Chondrocyte (in vitro differentiated cells): Measurements from ENCODE around the gene ASB16. TPM values are rescaled to one million over a fixed set of nuclear protein-coding genes. Genes with fewer than 3 reads are reported as not detected.

Experiments
- DNase-seq: peaks from one replicate; pipeline ENCODE4 v3.0.0; 2021; ENCODE audit warnings: mixed read lengths, low spot score
- H3K27ac Mint-ChIP-seq: one replicate; pipeline ENCODE4 v1.8.0; 2021; ENCODE audit warnings: mild to moderate bottlenecking, moderate library complexity, mixed read lengths; ENCODE audit not compliant: unreplicated experiment
- H3K27me3 Mint-ChIP-seq: 2 replicates; pipeline ENCODE4 v1.8.0; 2021; ENCODE audit warnings: low read depth, mixed read lengths
- H3K36me3 Mint-ChIP-seq: 2 replicates; pipeline ENCODE4 v1.8.0; 2021; ENCODE audit warnings: low read depth, mixed read lengths
- H3K4me1 Mint-ChIP-seq: 2 replicates; pipeline ENCODE4 v1.8.0; 2021; ENCODE audit warnings: low read depth, mild to moderate bottlenecking, mixed read lengths
- H3K4me3 Mint-ChIP-seq: one replicate; pipeline ENCODE4 v1.8.0; 2021; ENCODE audit warnings: mild to moderate bottlenecking, moderate library complexity, mixed read lengths; ENCODE audit not compliant: unreplicated experiment
- H3K9me3 Mint-ChIP-seq: 2 replicates; pipeline ENCODE4 v1.8.0; 2021; ENCODE audit warnings: low read depth, mixed read lengths
- total RNA-seq: library from RNA; stranded (reverse); gene quantifications from 3 replicates; pipeline ENCODE4 v1.2.1, GENCODE V29; 2021
- TF ChIP-seq, protein P1 (sequence below): fragments of 200-600 bp; sonication (generic); IDR thresholded peaks from 2 replicates; pipeline ENCODE4 v1.5.0; 2021; ENCODE audit warnings: antibody characterized with exemption, mild to moderate bottlenecking, moderate library complexity

ASB16 gene
- total RNA-seq, 1 donor from 2014 or later = not detected

DNA sequence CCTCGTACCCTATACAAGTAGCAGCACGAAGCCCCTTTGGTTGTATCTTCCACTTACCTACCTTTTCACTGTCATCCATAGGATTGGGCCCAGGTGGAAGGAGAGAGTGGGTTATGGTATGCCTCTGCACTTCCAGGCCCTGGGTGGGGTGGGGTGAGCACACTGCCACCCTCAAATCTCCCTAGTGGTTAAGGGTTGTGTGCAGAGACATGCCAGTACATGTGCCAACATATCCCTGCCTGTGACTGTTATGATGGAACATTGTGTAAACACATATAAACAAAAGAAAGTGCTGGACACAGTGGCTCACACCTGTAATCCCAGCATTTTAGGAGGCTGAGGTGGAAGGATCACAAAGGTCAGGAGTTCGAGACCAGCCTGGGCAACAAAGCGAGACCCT is 17.6 kb upstream of the ASB16 start:
- no peaks in the 10 kb centered on the region for H3K36me3 Mint-ChIP-seq
- H3K27ac Mint-ChIP-seq = no peak overlapping the region
- H3K4me1 Mint-ChIP-seq = no peaks in the 10 kb centered on the region
- no peaks in the 10 kb centered on the region for H3K9me3 Mint-ChIP-seq
- TF ChIP-seq, protein P1, sequence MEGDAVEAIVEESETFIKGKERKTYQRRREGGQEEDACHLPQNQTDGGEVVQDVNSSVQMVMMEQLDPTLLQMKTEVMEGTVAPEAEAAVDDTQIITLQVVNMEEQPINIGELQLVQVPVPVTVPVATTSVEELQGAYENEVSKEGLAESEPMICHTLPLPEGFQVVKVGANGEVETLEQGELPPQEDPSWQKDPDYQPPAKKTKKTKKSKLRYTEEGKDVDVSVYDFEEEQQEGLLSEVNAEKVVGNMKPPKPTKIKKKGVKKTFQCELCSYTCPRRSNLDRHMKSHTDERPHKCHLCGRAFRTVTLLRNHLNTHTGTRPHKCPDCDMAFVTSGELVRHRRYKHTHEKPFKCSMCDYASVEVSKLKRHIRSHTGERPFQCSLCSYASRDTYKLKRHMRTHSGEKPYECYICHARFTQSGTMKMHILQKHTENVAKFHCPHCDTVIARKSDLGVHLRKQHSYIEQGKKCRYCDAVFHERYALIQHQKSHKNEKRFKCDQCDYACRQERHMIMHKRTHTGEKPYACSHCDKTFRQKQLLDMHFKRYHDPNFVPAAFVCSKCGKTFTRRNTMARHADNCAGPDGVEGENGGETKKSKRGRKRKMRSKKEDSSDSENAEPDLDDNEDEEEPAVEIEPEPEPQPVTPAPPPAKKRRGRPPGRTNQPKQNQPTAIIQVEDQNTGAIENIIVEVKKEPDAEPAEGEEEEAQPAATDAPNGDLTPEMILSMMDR = no peak
- no peak overlapping the region for H3K4me3 Mint-ChIP-seq
- no peak for DNase-seq
- H3K27me3 Mint-ChIP-seq = no peaks in the 10 kb centered on the region

DNA sequence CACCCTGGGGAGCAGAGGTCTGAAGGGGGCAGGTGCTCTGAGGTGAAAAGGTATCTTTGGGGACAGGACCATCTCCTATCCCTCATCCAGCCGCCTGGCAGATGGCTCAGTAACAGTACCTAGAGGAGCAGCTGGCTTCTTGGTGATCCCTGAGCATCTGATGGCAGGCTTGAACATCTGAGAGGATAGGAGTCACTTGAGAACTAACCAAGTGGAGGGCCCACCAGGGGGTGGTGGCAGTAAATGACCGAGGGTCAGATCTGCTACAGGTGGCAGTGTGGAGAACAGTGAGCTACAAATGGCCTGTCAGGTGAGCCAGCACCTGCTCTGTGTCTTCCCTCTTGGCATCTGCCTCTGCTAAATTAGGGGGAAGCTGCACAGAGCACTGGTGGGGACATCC is 15.0 kb upstream of the ASB16 start:
- no peak for DNase-seq
- H3K27ac Mint-ChIP-seq = no peak overlapping the region
- TF ChIP-seq, protein P1 = no peak
- H3K4me1 Mint-ChIP-seq = no peaks in the 10 kb centered on the region
- H3K9me3 Mint-ChIP-seq = no peaks in the 10 kb centered on the region
- no peaks in the 10 kb centered on the region for H3K36me3 Mint-ChIP-seq
- no peaks in the 10 kb centered on the region for H3K27me3 Mint-ChIP-seq
- H3K4me3 Mint-ChIP-seq = no peak overlapping the region

DNA sequence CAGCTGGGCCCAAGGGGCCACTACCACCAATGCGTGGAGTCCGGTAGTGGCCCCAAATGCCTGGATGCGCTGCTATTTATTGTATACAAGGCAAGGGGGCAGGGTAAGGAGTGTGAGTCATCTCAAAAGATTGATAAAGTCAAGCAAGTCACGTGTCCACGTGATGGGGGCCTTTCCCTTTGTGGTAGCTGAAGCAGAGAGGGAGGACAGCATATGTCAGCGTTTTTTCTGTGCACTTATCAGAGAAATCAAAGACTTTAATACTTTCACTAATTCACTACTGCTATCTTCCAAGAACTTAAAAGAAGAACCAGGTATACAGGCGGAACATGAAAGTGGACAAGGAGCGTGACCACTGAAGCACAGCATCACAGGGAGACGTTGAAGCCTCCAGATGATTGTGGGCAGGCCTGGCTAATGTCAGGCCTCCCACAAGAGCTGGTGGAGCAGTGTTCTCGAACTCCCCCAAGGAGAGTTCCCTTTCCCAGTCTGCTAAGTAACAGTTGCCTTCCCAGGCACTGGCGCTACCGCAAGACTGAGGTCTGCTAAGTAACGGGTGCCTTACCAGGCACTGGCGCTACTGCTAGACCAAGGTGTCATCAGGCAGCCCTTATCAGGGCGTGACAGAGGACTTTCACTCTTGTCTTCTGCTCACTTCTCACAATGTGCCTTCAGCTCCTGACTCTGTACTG is 10.8 kb upstream of the ASB16 start:
- Mint-ChIP-seq H3K4me1 (no peaks in the 10 kb centered on the region), H3K4me3 (no peak overlapping the region), H3K36me3 (no peaks in the 10 kb centered on the region), H3K27ac (no peak overlapping the region), H3K9me3 (no peaks in the 10 kb centered on the region), H3K27me3 (no peaks in the 10 kb centered on the region)
- TF ChIP-seq, protein P1 = no peak
- no peak for DNase-seq

DNA sequence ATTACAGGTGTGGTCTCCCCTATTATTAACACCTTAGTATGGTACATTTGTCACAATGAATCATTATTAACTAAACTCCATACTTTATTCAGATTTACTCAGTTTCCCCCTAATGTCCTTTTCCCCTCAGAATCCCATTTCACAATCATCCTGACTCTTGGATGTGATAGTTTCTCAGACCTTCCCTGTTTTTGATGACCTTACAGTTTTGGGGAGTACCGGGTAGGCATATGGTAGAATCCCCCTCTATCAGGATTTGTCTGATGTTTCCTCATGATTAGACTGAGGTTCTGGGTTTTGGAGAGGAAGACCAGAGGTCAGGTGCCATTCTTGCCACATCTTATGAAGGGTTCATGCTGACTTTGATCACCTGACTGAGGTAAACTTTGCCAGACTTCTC is 6.0 kb upstream of the ASB16 start:
- Mint-ChIP-seq H3K4me3 (no peak overlapping the region), H3K4me1 (peaks cover 8% of the 10 kb centered on the region), H3K27ac (no peak overlapping the region), H3K36me3 (no peaks in the 10 kb centered on the region), H3K9me3 (no peaks in the 10 kb centered on the region), H3K27me3 (no peaks in the 10 kb centered on the region)
- TF ChIP-seq, protein P1 = no peak
- no peak for DNase-seq

DNA sequence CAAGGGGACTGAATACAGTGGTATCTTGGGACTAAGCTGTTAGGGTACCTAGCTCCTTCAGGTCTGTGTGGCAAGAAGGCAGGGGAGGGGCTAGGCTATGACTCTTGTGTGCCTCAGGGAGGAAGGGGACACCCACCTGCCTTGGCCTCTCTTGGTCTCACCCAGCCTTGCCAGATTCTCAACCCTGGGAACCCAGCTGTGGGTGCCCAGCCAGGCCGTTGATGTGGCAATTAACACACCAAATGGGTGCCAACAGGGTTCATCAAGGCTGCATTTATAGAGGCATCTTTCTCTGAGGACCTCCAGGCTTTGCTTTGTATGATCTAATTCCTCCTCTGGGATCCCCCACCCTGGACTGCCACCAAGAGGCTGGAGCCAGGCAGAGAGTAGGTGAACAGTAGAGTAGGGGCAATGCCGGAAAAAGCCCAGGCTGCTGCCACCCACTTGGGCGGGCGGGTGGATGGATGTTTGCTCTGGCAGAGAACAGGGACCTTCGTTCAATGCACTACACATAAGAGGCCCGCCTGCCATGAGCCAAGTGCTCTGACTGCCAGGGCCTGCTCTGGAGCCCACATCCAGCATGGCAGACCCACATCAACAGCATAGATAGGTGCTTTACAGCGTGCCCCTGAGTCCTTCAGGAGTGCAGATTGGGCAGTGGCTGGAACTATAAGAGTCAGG is 3.2 kb upstream of the ASB16 start:
- Mint-ChIP-seq H3K4me3 (no peak overlapping the region), H3K36me3 (no peaks in the 10 kb centered on the region), H3K4me1 (peaks cover 16% of the 10 kb centered on the region)

More for the DNA sequence above, 3.2 kb upstream of the ASB16 start:
- H3K9me3 Mint-ChIP-seq = no peaks in the 10 kb centered on the region
- no peaks in the 10 kb centered on the region for H3K27me3 Mint-ChIP-seq
- no peak for DNase-seq
- TF ChIP-seq, protein P1 = no peak
- no peak overlapping the region for H3K27ac Mint-ChIP-seq
